A549 (cell line): ENCODE results near the gene NEAT1.

Source experiments
- BCL3 ChIP-seq: fragments of >200 bp; sonication (Bioruptor Twin); formaldehyde crosslinking; IDR thresholded peaks from 3 replicates; pipeline ENCODE4 v1.6.1; 2016
- CTCF ChIP-seq: fragments of >200 bp; sonication (Bioruptor Twin); formaldehyde crosslinking; IDR thresholded peaks from 3 replicates; pipeline ENCODE4 v1.5.1; 2016
- ELK1 ChIP-seq: fragments of 150-350 bp; IDR thresholded peaks from 2 replicates; pipeline ENCODE4 v1.6.1; 2014; ENCODE audit warnings: low read depth, mild to moderate bottlenecking, low read length
- HMGXB4 ChIP-seq: fragments of 250-450 bp; sonication (Bioruptor Pico); IDR thresholded peaks from 2 replicates; pipeline ENCODE4 v1.5.0; 2021; ENCODE audit warnings: mild to moderate bottlenecking, moderate library complexity, borderline replicate concordance
- JUNB ChIP-seq: fragments of >200 bp; sonication (Bioruptor Twin); formaldehyde crosslinking; IDR thresholded peaks from 2 replicates; pipeline ENCODE4 v1.6.1; 2016
- MYC ChIP-seq: IDR thresholded peaks from 2 replicates; pipeline ENCODE4 v1.6.1; 2012; ENCODE audit warnings: mild to moderate bottlenecking, inconsistent platforms, low read length, improper control_type of control experiment, borderline replicate concordance
- NFE2L2 ChIP-seq: fragments of 150-350 bp; conservative IDR thresholded peaks from 2 replicates; pipeline ENCODE4 v1.6.1; 2014; ENCODE audit warnings: low read length
- NR3C1 ChIP-seq: fragments of >200 bp; sonication (Bioruptor Twin); formaldehyde crosslinking; IDR thresholded peaks from 3 replicates; pipeline ENCODE4 v1.6.1; 2017
- POLR2A ChIP-seq: IDR thresholded peaks from 2 replicates; pipeline ENCODE4 v1.6.1; 2012; ENCODE audit warnings: mild to moderate bottlenecking, low read length
- REST ChIP-seq: fragments of 200-600 bp; sonication (generic); IDR thresholded peaks from 2 replicates; pipeline ENCODE4 v1.6.1; 2016; ENCODE audit warnings: antibody characterized with exemption, mild to moderate bottlenecking, moderate library complexity
- USF2 ChIP-seq: fragments of 450-650 bp; IDR thresholded peaks from 2 replicates; pipeline ENCODE4 v1.6.1; 2014; ENCODE audit warnings: antibody characterized with exemption
- ZNF302 ChIP-seq: fragments of 250-450 bp; sonication (Bioruptor Pico); IDR thresholded peaks from 2 replicates; pipeline ENCODE4 v1.9.0; 2021; ENCODE audit warnings: inconsistent platforms, mild to moderate bottlenecking, moderate library complexity

- TF ChIP-seq POLR2A, result no peak
- TF ChIP-seq CTCF, result no peak
- TF ChIP-seq BCL3, result no peak
- no peak for TF ChIP-seq JUNB
- TF ChIP-seq ZNF302 (CRISPR knock-in tag), result no peak
- TF ChIP-seq NR3C1, result no peak
- no peak for TF ChIP-seq HMGXB4 (CRISPR knock-in tag)
- no peak for TF ChIP-seq ELK1
- no peak for TF ChIP-seq MYC
- TF ChIP-seq NFE2L2, result no peak
- TF ChIP-seq USF2, result peak; percentile 65; the same call in 1 of the 2 replicates
- no peak for TF ChIP-seq REST
These were observed 66.6 kb downstream of the NEAT1 start for GRCh38 chr11:65489035-65489705.
